ENCODE data around the gene EFTUD2. TPM values are rescaled to one million over a fixed set of nuclear protein-coding genes. Genes with fewer than 3 reads are reported as not detected.

Gene EFTUD2
- total and polyA plus RNA-seq, 2 of the 13 experiments (the other 11 are each of a cell fraction or from before 2014, with no cell fraction given), result 111 to 137 TPM

GRCh38 chr17:44862278-44862914, 36.8 kb downstream of the EFTUD2 start (continued):
- TF ChIP-seq UBTF (CRISPR knock-in tag; IDR thresholded peaks at IDR 0.05), result no peak
- no peak for TF ChIP-seq LBX2 (CRISPR knock-in tag; IDR thresholded peaks at IDR 0.05; ENCODE audit: borderline replicate concordance)
- TF ChIP-seq PRDM15 (CRISPR knock-in tag; IDR thresholded peaks at IDR 0.05), result no peak
- no peak for TF ChIP-seq THAP11 (CRISPR knock-in tag; IDR thresholded peaks at IDR 0.05)
- peak; percentile 41; the same call in 1 of the 2 replicates for TF ChIP-seq HDAC1 (CRISPR knock-in tag; IDR thresholded peaks at IDR 0.05)
- TF ChIP-seq, protein P1, sequence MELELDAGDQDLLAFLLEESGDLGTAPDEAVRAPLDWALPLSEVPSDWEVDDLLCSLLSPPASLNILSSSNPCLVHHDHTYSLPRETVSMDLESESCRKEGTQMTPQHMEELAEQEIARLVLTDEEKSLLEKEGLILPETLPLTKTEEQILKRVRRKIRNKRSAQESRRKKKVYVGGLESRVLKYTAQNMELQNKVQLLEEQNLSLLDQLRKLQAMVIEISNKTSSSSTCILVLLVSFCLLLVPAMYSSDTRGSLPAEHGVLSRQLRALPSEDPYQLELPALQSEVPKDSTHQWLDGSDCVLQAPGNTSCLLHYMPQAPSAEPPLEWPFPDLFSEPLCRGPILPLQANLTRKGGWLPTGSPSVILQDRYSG (CRISPR knock-in tag; IDR thresholded peaks at IDR 0.05), result no peak
- TF ChIP-seq IRX3 (CRISPR knock-in tag; IDR thresholded peaks at IDR 0.05; ENCODE audit: borderline replicate concordance, low read depth), result 0 out of 2 replicates have a peak, but pooled peaks have one; percentile 25
- no peak for TF ChIP-seq PTBP1 (IDR thresholded peaks at IDR 0.05; ENCODE audit: low read depth, low read length, poor library complexity, severe bottlenecking)
- TF ChIP-seq NR2F6 (IDR thresholded peaks at IDR 0.05), result 0 out of 2 replicates have a peak, but pooled peaks have one; percentile 31
- TF ChIP-seq NR2F6 (CRISPR knock-in tag; IDR thresholded peaks at IDR 0.05), result peak; percentile 12; the same call in 1 of the 2 replicates
- 0 out of 2 replicates have a peak, but pooled peaks have one; percentile 17 for TF ChIP-seq POGZ (CRISPR knock-in tag; IDR thresholded peaks at IDR 0.05)
- TF ChIP-seq YEATS4 (CRISPR knock-in tag; IDR thresholded peaks at IDR 0.05; ENCODE audit: borderline replicate concordance), result no peak
- no peak for TF ChIP-seq SCMH1 (CRISPR knock-in tag; IDR thresholded peaks at IDR 0.05; ENCODE audit: borderline replicate concordance)
- TF ChIP-seq JDP2 (CRISPR knock-in tag; IDR thresholded peaks at IDR 0.05; ENCODE audit: borderline replicate concordance), result no peak
- no peak for TF ChIP-seq BRD4 (CRISPR knock-in tag; IDR thresholded peaks at IDR 0.05)
- TF ChIP-seq, protein P2, sequence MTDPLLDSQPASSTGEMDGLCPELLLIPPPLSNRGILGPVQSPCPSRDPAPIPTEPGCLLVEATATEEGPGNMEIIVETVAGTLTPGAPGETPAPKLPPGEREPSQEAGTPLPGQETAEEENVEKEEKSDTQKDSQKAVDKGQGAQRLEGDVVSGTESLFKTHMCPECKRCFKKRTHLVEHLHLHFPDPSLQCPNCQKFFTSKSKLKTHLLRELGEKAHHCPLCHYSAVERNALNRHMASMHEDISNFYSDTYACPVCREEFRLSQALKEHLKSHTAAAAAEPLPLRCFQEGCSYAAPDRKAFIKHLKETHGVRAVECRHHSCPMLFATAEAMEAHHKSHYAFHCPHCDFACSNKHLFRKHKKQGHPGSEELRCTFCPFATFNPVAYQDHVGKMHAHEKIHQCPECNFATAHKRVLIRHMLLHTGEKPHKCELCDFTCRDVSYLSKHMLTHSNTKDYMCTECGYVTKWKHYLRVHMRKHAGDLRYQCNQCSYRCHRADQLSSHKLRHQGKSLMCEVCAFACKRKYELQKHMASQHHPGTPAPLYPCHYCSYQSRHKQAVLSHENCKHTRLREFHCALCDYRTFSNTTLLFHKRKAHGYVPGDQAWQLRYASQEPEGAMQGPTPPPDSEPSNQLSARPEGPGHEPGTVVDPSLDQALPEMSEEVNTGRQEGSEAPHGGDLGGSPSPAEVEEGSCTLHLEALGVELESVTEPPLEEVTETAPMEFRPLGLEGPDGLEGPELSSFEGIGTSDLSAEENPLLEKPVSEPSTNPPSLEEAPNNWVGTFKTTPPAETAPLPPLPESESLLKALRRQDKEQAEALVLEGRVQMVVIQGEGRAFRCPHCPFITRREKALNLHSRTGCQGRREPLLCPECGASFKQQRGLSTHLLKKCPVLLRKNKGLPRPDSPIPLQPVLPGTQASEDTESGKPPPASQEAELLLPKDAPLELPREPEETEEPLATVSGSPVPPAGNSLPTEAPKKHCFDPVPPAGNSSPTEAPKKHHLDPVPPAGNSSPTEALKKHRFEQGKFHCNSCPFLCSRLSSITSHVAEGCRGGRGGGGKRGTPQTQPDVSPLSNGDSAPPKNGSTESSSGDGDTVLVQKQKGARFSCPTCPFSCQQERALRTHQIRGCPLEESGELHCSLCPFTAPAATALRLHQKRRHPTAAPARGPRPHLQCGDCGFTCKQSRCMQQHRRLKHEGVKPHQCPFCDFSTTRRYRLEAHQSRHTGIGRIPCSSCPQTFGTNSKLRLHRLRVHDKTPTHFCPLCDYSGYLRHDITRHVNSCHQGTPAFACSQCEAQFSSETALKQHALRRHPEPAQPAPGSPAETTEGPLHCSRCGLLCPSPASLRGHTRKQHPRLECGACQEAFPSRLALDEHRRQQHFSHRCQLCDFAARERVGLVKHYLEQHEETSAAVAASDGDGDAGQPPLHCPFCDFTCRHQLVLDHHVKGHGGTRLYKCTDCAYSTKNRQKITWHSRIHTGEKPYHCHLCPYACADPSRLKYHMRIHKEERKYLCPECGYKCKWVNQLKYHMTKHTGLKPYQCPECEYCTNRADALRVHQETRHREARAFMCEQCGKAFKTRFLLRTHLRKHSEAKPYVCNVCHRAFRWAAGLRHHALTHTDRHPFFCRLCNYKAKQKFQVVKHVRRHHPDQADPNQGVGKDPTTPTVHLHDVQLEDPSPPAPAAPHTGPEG (CRISPR knock-in tag; IDR thresholded peaks at IDR 0.05), result no peak
